ENCODE measurements around the gene RAB19.
A peak's percentile ranks its signal among the peaks of the same experiment; 100 is the strongest.

The RAB19 gene

GRCh38 chr7:140403878-140404564 lies at the start of gene RAB19:
Gene RAB19, plus strand, starts transcription at chr7:140404058. Its CDS starts 3,589 bp downstream, at chr7:140407647.
- DNase-seq (ENCODE audit: low read depth in 2 of 2, low spot score in 1 of 2): peak; percentile 14

GRCh38 chr7:140358024-140358411 lies 45.8 kb upstream of the RAB19 start:
- no peak for DNase-seq (ENCODE audit: low read depth in 2 of 2, low spot score in 1 of 2)

GRCh38 chr7:140358412-140359051 lies 45.3 kb upstream of the RAB19 start:
- DNase-seq (ENCODE audit: low read depth in 2 of 2, low spot score in 1 of 2): no peak

GRCh38 chr7:140360697-140361229 lies 43.1 kb upstream of the RAB19 start:
- DNase-seq (ENCODE audit: low read depth in 2 of 2, low spot score in 1 of 2): no peak

GRCh38 chr7:140364819-140365218 lies 39.0 kb upstream of the RAB19 start:
- no peak for DNase-seq (ENCODE audit: low read depth in 2 of 2, low spot score in 1 of 2)

GRCh38 chr7:140367528-140367927 lies 36.3 kb upstream of the RAB19 start:
- DNase-seq (ENCODE audit: low read depth in 2 of 2, low spot score in 1 of 2): no peak

- DNase-seq (ENCODE audit: low read depth in 2 of 2, low spot score in 1 of 2): no peak
Observed at GRCh38 chr7:140369294-140369693, 34.6 kb upstream of the RAB19 start.

GRCh38 chr7:140375323-140375722 lies 28.5 kb upstream of the RAB19 start:
- DNase-seq (ENCODE audit: low read depth in 2 of 2, low spot score in 1 of 2): no peak

- DNase-seq (ENCODE audit: low read depth in 2 of 2, low spot score in 1 of 2): no peak
Observed at GRCh38 chr7:140375892-140376730, 27.7 kb upstream of the RAB19 start.

- DNase-seq (ENCODE audit: low read depth in 2 of 2, low spot score in 1 of 2): no peak
Observed at GRCh38 chr7:140383954-140384713, 19.7 kb upstream of the RAB19 start.

- DNase-seq (ENCODE audit: low read depth in 2 of 2, low spot score in 1 of 2): no peak
Observed at GRCh38 chr7:140384894-140385545, 18.8 kb upstream of the RAB19 start.

- DNase-seq (ENCODE audit: low read depth in 2 of 2, low spot score in 1 of 2): no peak
Observed at GRCh38 chr7:140389445-140389844, 14.4 kb upstream of the RAB19 start.

GRCh38 chr7:140390034-140390433 lies 13.8 kb upstream of the RAB19 start:
- DNase-seq (ENCODE audit: low read depth in 2 of 2, low spot score in 1 of 2): no peak

GRCh38 chr7:140390466-140391190 lies 13.2 kb upstream of the RAB19 start:
- no peak for DNase-seq (ENCODE audit: low read depth in 2 of 2, low spot score in 1 of 2)

- DNase-seq (ENCODE audit: low read depth in 2 of 2, low spot score in 1 of 2): no peak
Observed at GRCh38 chr7:140391634-140392033, 12.2 kb upstream of the RAB19 start.

GRCh38 chr7:140393756-140394306 lies 10.0 kb upstream of the RAB19 start:
- no peak for DNase-seq (ENCODE audit: low read depth in 2 of 2, low spot score in 1 of 2)

GRCh38 chr7:140397784-140398750 lies 5.8 kb upstream of the RAB19 start, which contains the start of gene SLC37A3:
Gene SLC37A3, minus strand, starts transcription at chr7:140398530. Its CDS starts 16,004 bp downstream, at chr7:140382526.
- peak; percentile 69 to 70 for DNase-seq (ENCODE audit: low read depth in 2 of 2, low spot score in 1 of 2)

- no peak for DNase-seq (ENCODE audit: low read depth in 2 of 2, low spot score in 1 of 2)
Observed at GRCh38 chr7:140398821-140399220, 5.0 kb upstream of the RAB19 start.

Data from stimulated activated CD8-positive, alpha-beta memory T cell treated with anti-CD3 and anti-CD28 coated beads, Interleukin-4, amount 100 ng/mL, for 4 hours (primary cell).